Vagina (tissue), 2 donors: ENCODE data around the gene VWA2.

Experiments used
- CTCF ChIP-seq, 3 experiments: fragments of 450-650 bp in 2 of 3; fragments of 200-600 bp in 1 of 3; sonication (generic) in 1 of 3; IDR thresholded peaks; one replicate each; pipeline ENCODE4 v1.5.1; 2017 to 2019; ENCODE audit warnings: antibody characterized with exemption in 3 of 3, mild to moderate bottlenecking in 2 of 3, moderate library complexity in 2 of 3
- POLR2A ChIP-seq, 2 donors: fragments of 450-650 bp; IDR thresholded peaks; one replicate each; pipeline ENCODE4 v1.6.1; 2017; ENCODE audit warnings: antibody characterized with exemption in 2 of 2, mild to moderate bottlenecking in 2 of 2, moderate library complexity in 2 of 2

GRCh38 chr10:114242235-114242634, 3.2 kb downstream of the VWA2 start:
- TF ChIP-seq CTCF (IDR thresholded peaks at IDR 0.05) (no peak), POLR2A (IDR thresholded peaks at IDR 0.05) (no peak)
